Stimulated activated naive CD8-positive, alpha-beta T cell treated with anti-CD3 and anti-CD28 coated beads, Interleukin-15, amount 100 ng/mL, for 72 hours (primary cell): ENCODE data around the gene SCFD2.
A peak's percentile ranks its signal among the peaks of the same experiment; 100 is the strongest.

Experiments used
- ATAC-seq: fragments of 150-1000 bp; cut with Tn5 transposase; 2 replicates; pipeline ENCODE4 v1.10.0; 2021; ENCODE audit warnings: mild to moderate bottlenecking, moderate library complexity
- DNase-seq, 2 donors: peaks; one replicate each; pipeline ENCODE4 v3.0.0; 2021 to 2022
- H3K27ac Mint-ChIP-seq, 2 donors: one replicate each; pipeline ENCODE4 v1.8.0; 2022; ENCODE audit warnings: mild to moderate bottlenecking in 2 of 2, mixed read lengths in 2 of 2, moderate library complexity in 2 of 2
- H3K27me3 Mint-ChIP-seq: one replicate; pipeline ENCODE4 v1.8.0; 2022; ENCODE audit warnings: mixed read lengths
- H3K4me1 Mint-ChIP-seq: one replicate; pipeline ENCODE4 v1.8.0; 2022; ENCODE audit warnings: mild to moderate bottlenecking, mixed read lengths
- H3K4me3 Mint-ChIP-seq, 2 donors: one replicate each; pipeline ENCODE4 v1.8.0; 2022; ENCODE audit warnings: mild to moderate bottlenecking in 2 of 2, mixed read lengths in 2 of 2, moderate library complexity in 1 of 2
- H3K9me3 Mint-ChIP-seq, 2 donors: one replicate each; pipeline ENCODE4 v1.8.0; 2022; ENCODE audit warnings: mixed read lengths in 2 of 2

SCFD2 gene

DNA sequence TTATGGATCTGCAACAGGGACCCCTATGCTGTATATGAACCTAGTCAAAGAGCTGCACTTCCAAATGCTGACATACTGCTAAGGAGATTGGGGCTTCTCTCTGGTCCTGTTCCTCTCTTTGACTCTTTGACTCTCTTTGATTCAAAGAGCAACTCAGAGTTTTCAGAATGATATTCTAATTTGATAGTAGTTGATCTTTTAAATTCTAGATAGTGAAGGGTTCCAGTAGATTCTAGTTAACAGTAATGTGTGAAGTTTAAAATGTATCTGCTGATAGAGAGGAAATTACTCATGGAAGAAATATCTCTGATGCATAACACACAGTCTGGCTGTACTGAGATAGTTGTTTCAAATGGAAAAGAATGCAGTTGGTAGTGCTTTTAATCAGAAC lies 264.7 kb downstream of the SCFD2 start:
- Mint-ChIP-seq H3K27ac (no peak overlapping the region), H3K27me3 (no peaks in the 10 kb centered on the region), H3K9me3 (peaks cover 13 to 20% of the 10 kb centered on the region in 2 donors), H3K4me1 (peaks cover 13% of the 10 kb centered on the region), H3K4me3 (no peak overlapping the region)
- ATAC-seq (peak; percentile 56), DNase-seq (no peak)

DNA sequence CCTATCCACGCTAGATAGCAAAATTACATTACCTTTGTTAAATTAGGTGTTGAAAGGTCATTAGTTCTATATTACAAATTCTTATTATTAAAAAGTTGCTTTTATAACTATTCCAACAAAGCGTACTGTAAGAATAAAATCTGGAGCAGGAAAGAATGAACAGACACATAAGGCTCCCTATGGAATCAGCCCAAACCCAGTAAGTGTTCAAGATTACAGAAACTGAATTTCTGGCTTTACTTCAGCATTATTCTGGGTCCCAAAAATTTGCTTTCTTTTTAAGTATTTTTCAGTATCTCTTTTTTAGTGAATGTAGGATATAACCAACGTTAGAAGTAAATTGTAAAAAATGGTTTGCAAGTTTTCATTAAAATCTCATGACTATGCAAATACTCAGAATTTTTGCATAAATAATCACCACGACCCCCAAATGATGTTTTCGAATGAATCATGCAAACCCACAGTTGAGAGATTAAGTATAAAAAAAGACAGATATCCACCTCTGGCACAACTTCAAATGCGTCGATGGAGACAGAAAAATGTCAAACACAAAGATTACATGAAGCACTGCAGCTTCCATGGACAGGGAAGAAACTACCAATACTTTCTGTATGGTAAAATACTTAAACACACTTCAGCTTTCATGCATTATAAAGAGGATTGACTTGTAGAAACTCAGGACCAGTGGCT lies 265.2 kb downstream of the SCFD2 start:
- Mint-ChIP-seq H3K27me3 (no peaks in the 10 kb centered on the region), H3K27ac (no peak overlapping the region), H3K4me3 (no peak overlapping the region), H3K4me1 (peaks cover 13% of the 10 kb centered on the region), H3K9me3 (peaks cover 13 to 20% of the 10 kb centered on the region in 2 donors)
- no peak for DNase-seq
- no peak for ATAC-seq

DNA sequence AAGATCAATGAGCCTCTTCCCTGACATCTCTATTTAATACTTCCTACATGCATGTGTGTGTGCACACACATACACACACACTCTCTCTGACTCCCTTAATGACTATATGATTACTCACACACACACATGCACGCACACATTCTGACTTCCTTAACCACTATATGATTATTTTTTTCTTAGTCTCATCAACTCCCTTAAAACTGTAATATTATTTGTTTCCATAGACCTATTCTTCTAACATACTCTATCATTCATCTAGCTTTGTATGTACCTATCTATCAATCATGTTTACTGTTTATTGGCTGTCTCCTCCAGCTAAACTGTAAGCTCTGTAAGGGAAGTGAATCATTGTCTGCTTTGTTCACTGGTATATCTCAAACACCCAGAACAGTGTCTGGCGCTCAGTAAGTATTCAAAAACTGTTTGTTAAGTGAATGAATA lies 267.2 kb downstream of the SCFD2 start:
- Mint-ChIP-seq H3K9me3 (peaks cover 24 to 30% of the 10 kb centered on the region in 2 donors), H3K27ac (no peak overlapping the region), H3K4me1 (peaks cover 13% of the 10 kb centered on the region), H3K4me3 (no peak overlapping the region), H3K27me3 (no peaks in the 10 kb centered on the region)
- ATAC-seq (no peak), DNase-seq (no peak)

DNA sequence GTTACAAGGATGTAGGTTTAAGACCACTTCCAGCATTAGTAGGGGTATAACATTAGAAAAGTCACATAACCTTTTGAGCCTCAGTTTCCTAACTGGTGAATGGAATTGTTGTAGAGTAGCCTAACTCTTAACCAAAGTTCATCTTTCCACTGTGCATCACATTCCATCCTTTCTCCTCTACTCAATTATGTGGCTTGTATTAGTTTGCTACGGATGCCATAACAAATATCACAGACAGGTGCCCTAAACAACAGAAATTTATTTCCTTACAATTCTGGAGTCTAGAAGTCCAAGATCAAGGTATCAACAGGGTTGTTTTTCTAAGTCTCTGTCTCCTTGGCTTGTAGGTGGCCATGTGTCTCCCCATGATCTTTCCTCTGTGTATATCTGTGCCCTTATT lies 271.8 kb downstream of the SCFD2 start:
- DNase-seq (no peak), ATAC-seq (no peak)
- peaks cover 20 to 24% of the 10 kb centered on the region in 2 donors for H3K9me3 Mint-ChIP-seq
- no peaks in the 10 kb centered on the region for H3K4me1 Mint-ChIP-seq
- H3K27me3 Mint-ChIP-seq, result no peaks in the 10 kb centered on the region
- no peak overlapping the region for H3K27ac Mint-ChIP-seq
- H3K4me3 Mint-ChIP-seq, result no peak overlapping the region

DNA sequence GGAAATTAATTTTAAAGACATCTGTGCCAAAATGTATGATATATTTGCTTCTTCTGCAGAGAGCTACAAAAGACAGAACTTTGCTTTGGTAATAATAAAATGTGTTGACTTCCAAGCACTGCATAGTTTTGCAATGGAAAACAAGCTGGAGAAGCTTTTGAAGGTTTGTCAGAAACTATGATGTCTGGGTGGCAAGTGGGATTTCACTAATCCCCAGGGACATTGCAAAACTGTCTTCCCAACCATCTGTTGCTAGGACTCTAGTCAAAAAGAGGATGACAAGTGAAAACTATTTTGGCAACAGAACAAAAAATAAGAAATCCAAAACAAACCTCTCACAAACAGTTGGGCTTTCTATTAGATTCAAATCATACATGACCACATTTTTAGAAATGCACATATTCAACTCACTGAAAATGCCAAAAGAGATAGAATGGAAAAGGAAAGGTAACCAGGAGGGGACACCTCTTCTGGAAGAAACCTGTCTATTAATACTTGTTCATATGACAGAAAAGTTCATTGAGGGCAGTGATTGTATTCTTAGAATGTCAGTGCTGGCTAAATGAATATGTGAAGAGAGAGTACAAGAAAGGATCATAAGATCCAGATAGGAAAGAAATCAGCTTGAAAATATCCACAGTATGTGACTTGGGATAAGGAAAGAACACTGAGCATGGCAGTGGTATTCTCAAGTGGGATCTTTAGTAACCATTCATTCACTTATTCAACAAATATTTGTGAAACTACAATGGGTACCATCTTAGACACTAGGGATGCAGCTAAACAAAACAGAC lies 275.7 kb downstream of the SCFD2 start:
- H3K27me3 Mint-ChIP-seq, result no peaks in the 10 kb centered on the region
- H3K9me3 Mint-ChIP-seq, result peaks cover 14 to 17% of the 10 kb centered on the region in 2 donors
- no peaks in the 10 kb centered on the region for H3K4me1 Mint-ChIP-seq
- ATAC-seq (no peak), DNase-seq (no peak)
- H3K4me3 Mint-ChIP-seq, result no peak overlapping the region
- H3K27ac Mint-ChIP-seq, result no peak overlapping the region

DNA sequence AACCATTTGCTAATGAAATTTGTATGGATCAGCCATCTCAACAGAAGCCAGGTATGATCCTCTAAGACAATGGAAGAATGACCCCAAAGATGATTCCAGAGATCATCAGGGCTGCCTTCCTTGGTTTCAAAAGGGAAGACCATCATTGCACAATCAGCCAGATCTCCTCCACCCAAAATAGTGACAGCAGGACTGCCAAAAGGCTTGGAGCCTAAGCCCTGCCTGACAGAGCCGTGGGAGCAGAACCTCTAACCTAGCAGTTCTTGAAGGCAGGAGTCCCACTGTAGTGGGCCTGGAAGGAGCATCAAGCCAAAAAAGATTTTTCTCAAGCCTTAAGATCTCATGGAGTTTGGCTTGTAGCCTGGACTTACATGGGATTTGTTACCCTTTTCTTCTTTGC lies 277.7 kb downstream of the SCFD2 start:
- ATAC-seq (no peak), DNase-seq (no peak)
- Mint-ChIP-seq H3K9me3 (peaks cover 8 to 23% of the 10 kb centered on the region in 2 donors), H3K4me3 (no peak overlapping the region), H3K27me3 (no peaks in the 10 kb centered on the region), H3K4me1 (no peaks in the 10 kb centered on the region), H3K27ac (no peak overlapping the region)

DNA sequence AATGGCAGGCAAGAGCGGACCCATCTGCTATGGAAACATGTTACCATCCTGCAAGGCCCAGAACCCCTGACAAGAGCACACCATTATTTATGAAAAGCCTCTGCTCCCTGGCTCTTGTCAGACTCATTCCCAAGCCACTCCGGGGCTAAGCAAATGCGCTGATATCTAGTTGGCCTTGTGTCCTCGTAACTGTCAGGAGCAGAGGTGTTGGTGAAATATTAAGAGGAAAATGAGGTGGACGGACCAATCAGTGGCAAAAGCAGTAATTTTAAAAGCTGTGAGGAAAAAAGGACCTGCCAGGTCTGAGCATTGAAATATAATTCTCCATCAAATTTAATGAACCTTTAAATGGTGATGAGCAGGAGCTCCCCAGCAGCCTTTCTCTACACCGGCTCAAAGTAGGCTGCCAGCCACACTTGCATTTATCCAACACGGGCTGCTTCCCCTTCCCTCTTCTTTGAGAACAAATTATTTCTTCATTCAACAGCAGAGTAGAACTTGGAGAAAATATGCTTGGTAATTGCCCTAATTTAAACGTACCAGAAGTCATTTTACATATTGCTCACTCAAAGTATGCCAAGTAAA lies 289.4 kb downstream of the SCFD2 start:
- Mint-ChIP-seq H3K9me3 (no peaks in the 10 kb centered on the region), H3K27me3 (no peaks in the 10 kb centered on the region), H3K4me3 (no peak overlapping the region), H3K27ac (no peak overlapping the region), H3K4me1 (peaks cover 7% of the 10 kb centered on the region)
- ATAC-seq, result no peak
- no peak for DNase-seq

DNA sequence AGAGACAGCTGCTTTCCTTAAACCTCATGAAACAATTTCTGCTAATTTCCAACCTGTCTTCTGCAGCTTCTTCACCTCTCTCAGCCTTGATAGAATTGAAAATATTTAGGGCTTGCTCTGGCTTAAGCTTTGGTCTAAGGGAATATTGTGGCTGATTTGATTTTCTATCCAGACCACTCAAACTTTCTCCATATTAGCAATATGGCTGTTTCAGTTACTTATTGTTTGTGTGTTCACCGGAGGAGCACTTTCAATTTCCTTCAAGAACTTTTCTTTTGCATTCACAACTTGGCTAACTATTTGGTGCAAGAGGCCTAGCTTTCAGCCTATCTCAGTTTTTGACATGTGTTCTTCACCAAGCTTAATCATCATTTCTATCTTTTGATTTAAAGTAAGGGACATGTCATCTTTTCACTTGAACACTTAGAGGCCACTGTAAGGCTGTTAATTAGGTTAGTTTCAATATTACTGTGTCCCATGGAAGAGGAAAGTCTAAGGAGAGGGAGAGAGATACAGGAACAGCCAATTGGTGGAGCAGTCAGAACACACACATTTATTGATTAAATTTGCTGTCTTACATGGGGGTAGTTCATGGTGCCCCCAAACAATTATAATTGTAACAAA lies 290.6 kb downstream of the SCFD2 start:
- peaks cover 0 to 5% of the 10 kb centered on the region in 2 donors for H3K9me3 Mint-ChIP-seq
- no peak for ATAC-seq

DNA sequence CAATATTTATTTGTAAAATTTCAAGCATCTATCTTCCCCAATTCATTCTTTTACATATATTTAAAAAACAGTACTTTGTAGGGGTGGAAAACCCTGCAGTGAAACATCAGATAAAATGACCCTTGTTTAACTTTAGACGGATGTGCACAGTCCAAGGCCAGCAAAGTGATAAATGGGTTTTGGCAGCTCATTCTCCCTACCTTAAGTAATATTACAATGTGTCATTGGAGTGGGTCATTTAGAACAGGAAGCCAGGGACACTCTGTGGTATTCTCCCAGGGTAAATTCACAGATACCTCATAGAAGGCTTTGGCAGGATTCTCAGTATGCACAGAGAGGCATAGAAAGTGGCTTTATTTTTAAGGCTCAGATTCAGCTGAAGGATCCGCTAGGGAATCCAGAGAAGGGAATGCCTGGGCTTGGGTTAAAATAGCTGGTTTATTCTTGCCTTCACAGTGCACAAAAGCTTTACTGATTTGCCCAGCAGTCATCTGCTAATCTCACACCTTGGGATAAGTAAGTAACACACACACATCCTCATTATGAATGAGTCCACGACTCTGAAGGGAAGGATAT lies 297.0 kb downstream of the SCFD2 start:
- ATAC-seq (no peak), DNase-seq (no peak)
- Mint-ChIP-seq H3K9me3 (peaks cover 16 to 19% of the 10 kb centered on the region in 2 donors), H3K27ac (no peak overlapping the region), H3K27me3 (no peaks in the 10 kb centered on the region), H3K4me1 (no peaks in the 10 kb centered on the region), H3K4me3 (no peak overlapping the region)

More for the DNA sequence above, 290.6 kb downstream of the SCFD2 start:
- DNase-seq, result no peak
- Mint-ChIP-seq H3K4me3 (no peak overlapping the region), H3K27ac (peak overlapping the region; percentile 27 to 75), H3K4me1 (peaks cover 7% of the 10 kb centered on the region), H3K27me3 (no peaks in the 10 kb centered on the region)

DNA sequence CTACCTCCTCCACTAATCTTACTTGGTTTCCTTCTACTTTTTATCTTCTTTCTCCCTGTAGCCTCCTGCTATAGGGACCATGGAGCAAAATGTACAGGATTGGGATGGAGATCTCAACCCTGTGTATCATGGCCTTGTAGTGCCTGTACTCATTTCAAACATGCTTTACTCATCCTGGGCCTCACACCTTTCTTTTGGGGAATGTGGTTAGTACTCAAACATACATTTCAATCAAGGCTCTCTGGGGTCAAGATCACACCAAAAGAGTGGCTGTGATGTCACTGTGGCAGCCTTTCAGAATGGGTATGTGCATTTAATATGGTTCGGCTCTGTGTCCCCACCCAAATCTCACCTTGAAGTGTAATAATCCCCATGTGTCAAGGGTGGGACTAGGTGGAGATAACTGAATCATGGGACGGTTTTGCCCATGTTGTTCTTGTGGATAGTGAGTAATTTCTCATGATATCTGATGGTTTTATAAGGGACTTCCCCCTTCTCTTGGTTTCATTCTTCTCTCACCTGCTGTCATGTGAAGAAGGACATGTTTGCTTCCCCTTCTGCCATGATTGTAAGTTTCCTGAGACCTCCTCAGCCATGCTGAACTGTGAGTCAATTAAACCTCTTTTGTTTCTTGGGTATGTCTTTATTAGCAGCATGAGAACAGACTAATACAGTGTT lies 298.6 kb downstream of the SCFD2 start:
- Mint-ChIP-seq H3K4me3 (no peak overlapping the region), H3K27me3 (no peaks in the 10 kb centered on the region), H3K4me1 (no peaks in the 10 kb centered on the region), H3K9me3 (peaks cover 16 to 19% of the 10 kb centered on the region in 2 donors), H3K27ac (no peak overlapping the region)
- peak; percentile 66 for ATAC-seq
- DNase-seq, result peak in 1 of 2 donors; percentile 9

DNA sequence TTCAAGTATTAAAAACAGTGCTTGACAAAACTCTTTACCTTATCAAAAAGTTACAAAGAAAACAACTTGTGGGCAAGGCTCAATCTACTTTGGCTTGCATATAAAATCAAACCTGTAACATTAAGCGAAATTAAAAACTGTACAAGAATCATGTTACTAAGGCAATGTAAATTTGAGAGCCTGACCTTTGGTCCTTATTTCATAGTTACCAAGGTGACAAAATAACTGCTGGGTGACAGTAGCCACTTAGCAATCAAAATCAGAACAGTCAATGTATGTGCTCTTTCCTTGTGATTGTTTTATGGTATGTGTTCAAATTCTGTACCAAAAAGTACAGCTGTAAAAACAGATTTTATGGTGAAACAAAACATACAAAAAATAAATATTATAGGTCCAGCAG lies 299.7 kb downstream of the SCFD2 start:
- Mint-ChIP-seq H3K27me3 (no peaks in the 10 kb centered on the region), H3K27ac (no peak overlapping the region), H3K4me3 (no peak overlapping the region), H3K9me3 (peaks cover 16 to 19% of the 10 kb centered on the region in 2 donors), H3K4me1 (no peaks in the 10 kb centered on the region)
- DNase-seq (no peak), ATAC-seq (no peak)

DNA sequence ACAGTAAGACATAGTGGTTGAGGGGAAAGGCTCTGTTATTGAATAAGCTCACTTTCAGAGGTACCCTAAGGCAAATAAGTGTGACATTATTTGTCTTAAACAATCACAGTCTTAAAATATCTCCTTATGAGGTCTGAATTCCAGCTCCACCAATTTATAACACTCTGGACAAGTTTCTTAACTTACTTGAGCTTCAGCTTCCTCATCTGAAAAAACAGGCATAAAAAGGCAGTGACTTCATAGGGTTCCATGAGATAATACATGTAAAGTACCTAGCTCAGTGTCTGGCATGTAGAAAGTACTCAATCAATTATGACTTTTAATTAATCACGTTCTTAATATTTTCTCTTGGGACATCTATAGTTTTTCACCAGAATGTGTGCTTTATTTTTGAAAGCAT lies 301.3 kb downstream of the SCFD2 start:
- Mint-ChIP-seq H3K27ac (no peak overlapping the region), H3K9me3 (peaks cover 14 to 16% of the 10 kb centered on the region in 2 donors), H3K27me3 (no peaks in the 10 kb centered on the region), H3K4me1 (no peaks in the 10 kb centered on the region), H3K4me3 (no peak overlapping the region)
- DNase-seq, result no peak
- no peak for ATAC-seq

DNA sequence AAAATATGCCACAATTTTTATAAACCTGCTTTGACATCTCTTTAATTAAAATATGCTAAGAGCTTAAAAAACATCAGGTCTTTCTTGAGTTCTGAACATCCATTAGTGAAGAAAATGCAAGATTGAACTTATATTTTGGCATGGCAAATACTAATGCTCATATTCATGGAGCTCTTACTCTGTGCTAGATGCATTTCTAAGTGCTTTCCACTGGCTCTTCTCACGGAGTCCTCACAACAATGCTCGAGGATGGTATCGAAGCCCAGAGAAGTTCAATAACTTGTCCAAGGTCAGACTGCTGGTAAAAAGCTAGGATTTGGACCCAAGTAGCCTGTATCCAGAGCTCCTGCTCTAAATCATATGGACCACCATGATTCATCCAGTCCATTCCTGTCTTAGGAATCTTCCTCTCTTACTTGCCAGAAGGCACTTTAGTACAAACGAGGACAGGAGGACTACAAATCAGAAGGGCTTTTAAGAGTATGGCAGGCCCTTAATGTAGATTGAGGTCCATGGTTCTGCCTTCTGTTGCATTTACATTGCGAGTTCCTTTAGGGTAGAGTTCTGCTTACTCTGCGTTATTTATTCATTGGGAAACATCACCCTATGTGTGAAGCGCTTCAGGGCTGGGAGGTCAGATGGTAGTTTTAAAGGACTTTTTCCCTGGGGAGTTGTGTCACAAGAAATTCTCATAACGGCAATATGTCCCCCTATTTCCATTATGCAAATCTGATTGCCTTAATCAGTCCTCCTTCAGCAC lies 304.6 kb downstream of the SCFD2 start:
- ATAC-seq, result no peak
- H3K27me3 Mint-ChIP-seq, result no peaks in the 10 kb centered on the region
- H3K4me3 Mint-ChIP-seq, result no peak overlapping the region
- peaks cover 4 to 13% of the 10 kb centered on the region in 2 donors for H3K9me3 Mint-ChIP-seq
- H3K27ac Mint-ChIP-seq, result no peak overlapping the region
- DNase-seq, result no peak
- H3K4me1 Mint-ChIP-seq, result no peaks in the 10 kb centered on the region

DNA sequence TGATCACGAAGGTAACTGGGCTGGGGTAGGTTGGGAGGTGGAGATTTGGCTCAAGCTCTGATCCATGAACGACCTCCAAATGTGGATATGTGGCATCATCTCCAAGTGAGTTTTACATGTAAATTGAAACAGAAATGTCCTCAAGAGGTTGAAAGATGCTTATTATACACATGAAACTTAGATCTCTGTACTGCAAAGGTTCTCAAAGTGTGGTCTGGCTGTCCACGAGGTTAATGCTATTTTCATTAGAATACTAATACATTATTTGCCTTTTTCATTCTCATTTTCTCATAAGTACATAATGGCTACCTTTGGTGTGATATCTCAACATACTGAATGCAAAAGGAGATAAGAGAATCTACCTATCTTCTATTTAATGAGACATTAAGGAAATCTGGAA lies 305.6 kb downstream of the SCFD2 start:
- ATAC-seq (no peak), DNase-seq (no peak)
- H3K27me3 Mint-ChIP-seq, result no peaks in the 10 kb centered on the region
- H3K4me3 Mint-ChIP-seq, result no peak overlapping the region
- H3K9me3 Mint-ChIP-seq, result peaks cover 4 to 13% of the 10 kb centered on the region in 2 donors
- H3K27ac Mint-ChIP-seq, result no peak overlapping the region
- no peaks in the 10 kb centered on the region for H3K4me1 Mint-ChIP-seq
